DND-41 (cell line): Measurements from ENCODE around the gene IDH3G.

ENCODE experiments used
- CTCF ChIP-seq: IDR thresholded peaks from 2 replicates; pipeline ENCODE4 v1.5.1; 2012; ENCODE audit warnings: borderline replicate concordance, low read length, moderate library complexity, mild to moderate bottlenecking; ENCODE audit not compliant: poor library complexity, severe bottlenecking; ENCODE audit errors: extremely low read depth
- EZH2 ChIP-seq: IDR thresholded peaks from 3 replicates; pipeline ENCODE4 v1.6.1; 2012; ENCODE audit warnings: borderline replicate concordance, low read depth, mild to moderate bottlenecking, moderate library complexity, low read length, inconsistent platforms; ENCODE audit not compliant: severe bottlenecking

- no peak for TF ChIP-seq EZH2
- TF ChIP-seq CTCF, result no peak
These were observed 26.4 kb upstream of the IDH3G start for GRCh38 chrX:153820601-153821000.
